ENCODE data around the gene RPL4. TPM values are rescaled to one million over a fixed set of nuclear protein-coding genes. Genes with fewer than 3 reads are reported as not detected.

RPL4 gene
- total and polyA plus RNA-seq, 9 donors: 3,226 to 6,065 (median 4,448) TPM

- no peaks in the 10 kb centered on the region for H3K36me3 ChIP-seq
- H3K9me3 ChIP-seq: no peaks in the 10 kb centered on the region
- H3K4me1 ChIP-seq (ENCODE audit: insufficient read depth): no peaks in the 10 kb centered on the region
- H3K4me3 ChIP-seq: no peak overlapping the region
- DNase-seq: no peak
- 92 to 94% (median 92%) methylated on average over 4 of the region's 4 CpGs for WGBS, 3 donors
- H3K27ac ChIP-seq: no peak overlapping the region
- TF ChIP-seq CTCF (IDR thresholded peaks at IDR 0.05): no peak
- no peak for TF ChIP-seq EP300 (IDR thresholded peaks at IDR 0.05)
- no peak for TF ChIP-seq POLR2A (IDR thresholded peaks at IDR 0.05)
- intact Hi-C loops (cut with DNase I): no loop called here
- H3K27me3 ChIP-seq: no peaks in the 10 kb centered on the region
Observed at GRCh38 chr15:66524838-66525237, 20.2 kb upstream of the RPL4 start.

GRCh38 chr15:66523926-66524325 lies 19.3 kb upstream of the RPL4 start:
- no peaks in the 10 kb centered on the region for H3K27me3 ChIP-seq
- no peaks in the 10 kb centered on the region for H3K9me3 ChIP-seq
- H3K4me3 ChIP-seq: no peak overlapping the region
- DNase-seq: no peak
- TF ChIP-seq POLR2A (IDR thresholded peaks at IDR 0.05) (no peak), CTCF (IDR thresholded peaks at IDR 0.05) (no peak), EP300 (IDR thresholded peaks at IDR 0.05) (no peak)
- H3K36me3 ChIP-seq: no peaks in the 10 kb centered on the region
- no peak overlapping the region for H3K27ac ChIP-seq
- 92 to 93% (median 93%) methylated on average over 3 of the region's 3 CpGs for WGBS, 3 donors
- intact Hi-C loops (cut with DNase I): no loop called here
- no peaks in the 10 kb centered on the region for H3K4me1 ChIP-seq (ENCODE audit: insufficient read depth)

GRCh38 chr15:66515901-66516322 lies 11.3 kb upstream of the RPL4 start:
- no peak for DNase-seq
- Histone ChIP-seq H3K36me3 (no peaks in the 10 kb centered on the region), H3K4me1 (ENCODE audit: insufficient read depth) (no peaks in the 10 kb centered on the region), H3K4me3 (no peak overlapping the region), H3K27me3 (no peaks in the 10 kb centered on the region), H3K27ac (no peak overlapping the region), H3K9me3 (no peaks in the 10 kb centered on the region)
- TF ChIP-seq CTCF (IDR thresholded peaks at IDR 0.05) (no peak), POLR2A (IDR thresholded peaks at IDR 0.05) (no peak), EP300 (IDR thresholded peaks at IDR 0.05) (no peak)
- intact Hi-C loops (cut with DNase I): loop anchor here in 1 of 4 donors (10.0 kb wide), 1 partner anchor 339 kb away; no protein-coding TSS in a partner anchor
- 94 to 97% (median 95%) methylated on average over 2 of the region's 2 CpGs for WGBS, 3 donors

- no peaks in the 10 kb centered on the region for H3K36me3 ChIP-seq
- no peaks in the 10 kb centered on the region for H3K9me3 ChIP-seq
- intact Hi-C loops (cut with DNase I): loop anchor here in 1 of 4 donors (10.0 kb wide), 1 partner anchor 340 kb away; no protein-coding TSS in a partner anchor
- TF ChIP-seq EP300 (IDR thresholded peaks at IDR 0.05) (no peak), CTCF (IDR thresholded peaks at IDR 0.05) (no peak), POLR2A (IDR thresholded peaks at IDR 0.05) (no peak)
- WGBS, 3 donors: 46 to 69% (median 54%) methylated on average over 3 of the region's 3 CpGs
- no peak overlapping the region for H3K4me3 ChIP-seq
- H3K4me1 ChIP-seq (ENCODE audit: insufficient read depth): no peaks in the 10 kb centered on the region
- DNase-seq: no peak
- H3K27me3 ChIP-seq: no peaks in the 10 kb centered on the region
- no peak overlapping the region for H3K27ac ChIP-seq
Observed at GRCh38 chr15:66514586-66514985, 9.9 kb upstream of the RPL4 start.

Measured in ovary (tissue), 9 donors.